ENCODE results near the gene SHH.

SHH gene

GRCh38 chr7:155811895-155812761, at the start of gene SHH:
SHH (minus strand) TSS chr7:155812463; CDS start chr7:155812122, 341 bp downstream.
- Histone ChIP-seq H3K36me3 (ENCODE audit: low read length) (no peaks in the 10 kb centered on the region), H3K9me3 (ENCODE audit: insufficient read depth, low read length) (no peaks in the 10 kb centered on the region), H3K79me2 (ENCODE audit: insufficient read depth, low read length) (no peaks in the 10 kb centered on the region), H3K27ac (ENCODE audit: low read depth, low read length) (no peak within 1 kb of the TSS), H3F3A (ENCODE audit: insufficient read depth) (no peaks in the 10 kb centered on the region), H2AFZ (ENCODE audit: low read depth, low read length, severe bottlenecking) (no peak within 1 kb of the TSS), H3K9ac (ENCODE audit: low read length) (no peak within 1 kb of the TSS), H3K27me3 (ENCODE audit: low read length) (no peaks in the 10 kb centered on the region), H4K20me1 (ENCODE audit: low read depth, low read length) (no peaks in the 10 kb centered on the region), H3K4me3 (ENCODE audit: insufficient read depth, low read length, poor library complexity, severe bottlenecking) (no peak within 1 kb of the TSS), H3K4me2 (ENCODE audit: low read depth, low read length, poor library complexity, severe bottlenecking) (no peak within 1 kb of the TSS), H3K9me2 (replicated peaks; ENCODE audit: insufficient read depth, low read length) (no peaks in the 10 kb centered on the region)
- TF ChIP-seq EZH2phosphoT487 (conservative IDR thresholded peaks at IDR 0.05; ENCODE audit: low read length), result no peak
- TF ChIP-seq, protein P1, sequence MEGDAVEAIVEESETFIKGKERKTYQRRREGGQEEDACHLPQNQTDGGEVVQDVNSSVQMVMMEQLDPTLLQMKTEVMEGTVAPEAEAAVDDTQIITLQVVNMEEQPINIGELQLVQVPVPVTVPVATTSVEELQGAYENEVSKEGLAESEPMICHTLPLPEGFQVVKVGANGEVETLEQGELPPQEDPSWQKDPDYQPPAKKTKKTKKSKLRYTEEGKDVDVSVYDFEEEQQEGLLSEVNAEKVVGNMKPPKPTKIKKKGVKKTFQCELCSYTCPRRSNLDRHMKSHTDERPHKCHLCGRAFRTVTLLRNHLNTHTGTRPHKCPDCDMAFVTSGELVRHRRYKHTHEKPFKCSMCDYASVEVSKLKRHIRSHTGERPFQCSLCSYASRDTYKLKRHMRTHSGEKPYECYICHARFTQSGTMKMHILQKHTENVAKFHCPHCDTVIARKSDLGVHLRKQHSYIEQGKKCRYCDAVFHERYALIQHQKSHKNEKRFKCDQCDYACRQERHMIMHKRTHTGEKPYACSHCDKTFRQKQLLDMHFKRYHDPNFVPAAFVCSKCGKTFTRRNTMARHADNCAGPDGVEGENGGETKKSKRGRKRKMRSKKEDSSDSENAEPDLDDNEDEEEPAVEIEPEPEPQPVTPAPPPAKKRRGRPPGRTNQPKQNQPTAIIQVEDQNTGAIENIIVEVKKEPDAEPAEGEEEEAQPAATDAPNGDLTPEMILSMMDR (IDR thresholded peaks at IDR 0.05; ENCODE audit: insufficient read depth, low read length, poor library complexity, severe bottlenecking), result no peak

DNA sequence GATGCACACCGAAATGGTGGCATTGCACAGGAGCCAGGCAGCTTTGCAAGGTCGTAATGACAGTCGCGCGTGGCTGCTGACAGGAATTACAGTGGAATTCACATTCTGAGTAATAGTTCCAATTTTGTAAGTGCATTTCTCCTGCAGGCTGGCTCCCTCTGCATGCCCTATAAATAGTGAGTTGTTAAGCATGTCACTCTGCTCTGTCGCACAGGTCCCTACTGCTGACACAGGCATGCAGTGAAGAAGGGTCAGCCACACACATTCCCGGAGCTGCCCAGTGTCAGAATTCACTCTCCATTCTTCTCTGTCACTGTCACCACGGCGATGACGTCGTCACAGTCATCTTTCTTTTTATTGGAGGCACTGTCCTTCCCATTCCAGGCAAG, 49.2 kb upstream of the SHH start:
- no peak overlapping the region for H3K4me2 ChIP-seq (ENCODE audit: low read depth, low read length, poor library complexity, severe bottlenecking)
- no peaks in the 10 kb centered on the region for H4K20me1 ChIP-seq (ENCODE audit: low read depth, low read length)
- H3K27me3 ChIP-seq (ENCODE audit: low read length), result no peaks in the 10 kb centered on the region
- no peak overlapping the region for H2AFZ ChIP-seq (ENCODE audit: low read depth, low read length, severe bottlenecking)
- H3K27ac ChIP-seq (ENCODE audit: low read depth, low read length), result no peak overlapping the region
- no peak overlapping the region for H3K4me3 ChIP-seq (ENCODE audit: insufficient read depth, low read length, poor library complexity, severe bottlenecking)
- H3K9me3 ChIP-seq (ENCODE audit: insufficient read depth, low read length), result no peaks in the 10 kb centered on the region
- H3K79me2 ChIP-seq (ENCODE audit: insufficient read depth, low read length), result no peaks in the 10 kb centered on the region
- TF ChIP-seq, protein P1 (IDR thresholded peaks at IDR 0.05; ENCODE audit: insufficient read depth, low read length, poor library complexity, severe bottlenecking), result no peak
- no peaks in the 10 kb centered on the region for H3K9me2 ChIP-seq (replicated peaks; ENCODE audit: insufficient read depth, low read length)
- no peak overlapping the region for H3K9ac ChIP-seq (ENCODE audit: low read length)
- H3F3A ChIP-seq (ENCODE audit: insufficient read depth), result no peaks in the 10 kb centered on the region
- H3K36me3 ChIP-seq (ENCODE audit: low read length), result no peaks in the 10 kb centered on the region

GRCh38 chr7:155860840-155861479, 48.7 kb upstream of the SHH start:
- Histone ChIP-seq H3K9ac (ENCODE audit: low read length) (no peak overlapping the region), H3K9me2 (replicated peaks; ENCODE audit: insufficient read depth, low read length) (no peaks in the 10 kb centered on the region), H4K20me1 (ENCODE audit: low read depth, low read length) (no peaks in the 10 kb centered on the region), H3F3A (ENCODE audit: insufficient read depth) (no peaks in the 10 kb centered on the region), H3K36me3 (ENCODE audit: low read length) (no peaks in the 10 kb centered on the region), H3K4me3 (ENCODE audit: insufficient read depth, low read length, poor library complexity, severe bottlenecking) (no peak overlapping the region), H3K27me3 (ENCODE audit: low read length) (no peaks in the 10 kb centered on the region), H3K27ac (ENCODE audit: low read depth, low read length) (no peak overlapping the region), H3K9me3 (ENCODE audit: insufficient read depth, low read length) (no peaks in the 10 kb centered on the region), H3K4me2 (ENCODE audit: low read depth, low read length, poor library complexity, severe bottlenecking) (no peak overlapping the region), H3K79me2 (ENCODE audit: insufficient read depth, low read length) (no peaks in the 10 kb centered on the region), H2AFZ (ENCODE audit: low read depth, low read length, severe bottlenecking) (no peak overlapping the region)
- TF ChIP-seq, protein P1 (IDR thresholded peaks at IDR 0.05; ENCODE audit: insufficient read depth, low read length, poor library complexity, severe bottlenecking), result no peak
- TF ChIP-seq EZH2phosphoT487 (conservative IDR thresholded peaks at IDR 0.05; ENCODE audit: low read length), result no peak
